Measurements from ENCODE around the gene CXCL11. TPM values are rescaled to one million over a fixed set of nuclear protein-coding genes. Genes with fewer than 3 reads are reported as not detected.

Gene CXCL11
- total RNA-seq, 1 donor from 2014 or later = not detected

Other genes with a start within 250 kb of the CXCL11 start
- gene PPEF2, start 133.6 kb downstream of the CXCL11 start, total RNA-seq = not detected
- 7.4 TPM for gene NAAA, start 95.1 kb downstream of the CXCL11 start, total RNA-seq
- gene SDAD1, start 45.1 kb downstream of the CXCL11 start, total RNA-seq = 16.9 TPM
- gene CXCL9, start 28.6 kb downstream of the CXCL11 start, total RNA-seq = 0.32 TPM
- not detected for gene CXCL10, start 12.6 kb downstream of the CXCL11 start, total RNA-seq
- 164 TPM for gene ART3, start 38.6 kb upstream of the CXCL11 start, total RNA-seq
- 18.2 TPM for gene NUP54, start 112.3 kb upstream of the CXCL11 start, total RNA-seq
- gene SCARB2, start 177.8 kb upstream of the CXCL11 start, total RNA-seq = 96.3 TPM
- gene FAM47E, start 215.7 kb upstream of the CXCL11 start, total RNA-seq = 2.0 TPM